ENCODE results near the gene NRSN1.

Gene NRSN1

GRCh38 chr6:24194978-24195700 is 69.1 kb downstream of the NRSN1 start:
- TF ChIP-seq FOXK2 (IDR thresholded peaks at IDR 0.05) (no peak), ELF4 (IDR thresholded peaks at IDR 0.05) (no peak), FOXA1 (IDR thresholded peaks at IDR 0.05) (no peak), NFRKB (IDR thresholded peaks at IDR 0.05) (no peak), SP1 (IDR thresholded peaks at IDR 0.05) (no peak), CTBP1 (IDR thresholded peaks at IDR 0.05; ENCODE audit: borderline replicate concordance) (no peak), ZNF384 (IDR thresholded peaks at IDR 0.05) (no peak), BHLHE40 (IDR thresholded peaks at IDR 0.05; ENCODE audit: borderline replicate concordance) (no peak), SUZ12 (IDR thresholded peaks at IDR 0.05) (no peak), LEF1 (IDR thresholded peaks at IDR 0.05; ENCODE audit: borderline replicate concordance) (no peak), FOXM1 (IDR thresholded peaks at IDR 0.05; ENCODE audit: borderline replicate concordance) (no peak)
- DNase-seq (ENCODE audit: extremely low spot score), result no peak
- ChIA-PET POLR2A (no interaction called here), CTCF (no interaction called here)

- TF ChIP-seq ZNF384 (IDR thresholded peaks at IDR 0.05) (no peak), SUZ12 (IDR thresholded peaks at IDR 0.05) (no peak), L3MBTL2 (conservative IDR thresholded peaks at IDR 0.05) (no peak), ELF4 (IDR thresholded peaks at IDR 0.05) (no peak), TARDBP (IDR thresholded peaks at IDR 0.05) (no peak), FOXM1 (IDR thresholded peaks at IDR 0.05; ENCODE audit: borderline replicate concordance) (no peak), FOXA1 (IDR thresholded peaks at IDR 0.05) (no peak), CTBP1 (IDR thresholded peaks at IDR 0.05; ENCODE audit: borderline replicate concordance) (no peak), NFRKB (IDR thresholded peaks at IDR 0.05) (no peak), LEF1 (IDR thresholded peaks at IDR 0.05; ENCODE audit: borderline replicate concordance) (no peak), SP1 (IDR thresholded peaks at IDR 0.05) (no peak), HDGF (IDR thresholded peaks at IDR 0.05; ENCODE audit: borderline replicate concordance) (no peak), ARNT (IDR thresholded peaks at IDR 0.05) (no peak)
- CTCF ChIA-PET, result interaction anchor here (0.6 kb wide), 1 partner anchor 11 kb away, joined by 3 read pairs; no protein-coding TSS in a partner anchor
- DNase-seq (ENCODE audit: extremely low spot score), result no peak
- POLR2A ChIA-PET, result no interaction called here
Observed at GRCh38 chr6:24195836-24196597, 70.0 kb downstream of the NRSN1 start.
